D721Med (cell line): ENCODE measurements around the gene AHNAK2.

Experiments
- DNase-seq: peaks from one replicate; pipeline ENCODE4 v3.0.0; 2011; ENCODE audit warnings: low spot score; ENCODE audit not compliant: insufficient read length
- FAIRE-seq: peaks from 2 replicates; lab custom pipeline; 2011; peaks lifted over from hg19 to GRCh38; lab: Jason Lieb, UNC
- TF ChIP-seq, protein P1 (sequence below): IDR thresholded peaks from 2 replicates; pipeline ENCODE4 v1.5.1; 2012; ENCODE audit warnings: mild to moderate bottlenecking, control low read depth; ENCODE audit not compliant: insufficient read depth; ENCODE audit errors: missing control alignments

AHNAK2 gene

DNA sequence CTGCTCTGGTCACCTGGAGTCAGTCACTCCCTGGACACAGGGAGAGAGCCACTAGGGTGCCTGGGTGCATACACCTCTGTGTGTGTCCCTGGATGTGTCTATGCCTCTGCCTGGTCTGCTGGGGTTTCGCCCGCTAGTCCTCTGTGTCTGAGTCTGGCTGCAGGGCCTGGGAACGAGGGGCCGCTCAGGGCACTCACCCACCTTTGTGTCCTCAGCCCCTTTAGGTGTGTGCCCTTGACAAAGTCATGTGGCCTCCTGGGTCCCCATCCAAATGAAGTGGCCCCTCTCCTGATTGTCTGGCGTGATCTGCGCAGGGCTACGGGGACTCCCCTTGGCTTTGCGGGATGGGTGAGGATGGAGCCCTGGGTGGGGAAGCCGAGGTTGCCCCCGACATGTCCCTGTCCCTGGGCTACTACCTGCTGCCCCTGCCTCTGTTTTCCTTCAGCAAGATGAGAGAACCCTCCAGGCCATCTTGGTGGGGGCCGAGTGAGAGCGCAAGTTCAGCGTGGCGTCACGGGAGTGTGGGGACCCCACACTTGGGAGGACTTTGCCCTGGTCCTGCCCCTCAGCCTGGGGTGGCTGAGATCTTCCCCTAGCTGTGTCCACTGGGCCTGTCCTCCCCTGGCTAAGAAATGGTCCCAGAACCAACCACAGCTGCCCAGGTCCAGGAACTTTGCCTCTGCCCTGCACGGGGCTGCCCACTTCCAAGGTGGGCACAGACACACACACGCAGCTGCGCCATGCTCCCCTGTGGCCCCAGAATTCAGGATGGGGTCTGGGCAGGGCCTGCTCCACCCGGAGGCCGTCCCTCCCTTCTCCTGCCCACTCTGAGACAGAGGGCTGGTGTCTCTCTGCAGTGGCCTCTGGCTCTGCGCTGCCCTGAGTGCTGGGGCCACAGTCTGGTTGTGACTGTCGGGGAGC is 2.7 kb upstream of the AHNAK2 start:
- TF ChIP-seq, protein P1, sequence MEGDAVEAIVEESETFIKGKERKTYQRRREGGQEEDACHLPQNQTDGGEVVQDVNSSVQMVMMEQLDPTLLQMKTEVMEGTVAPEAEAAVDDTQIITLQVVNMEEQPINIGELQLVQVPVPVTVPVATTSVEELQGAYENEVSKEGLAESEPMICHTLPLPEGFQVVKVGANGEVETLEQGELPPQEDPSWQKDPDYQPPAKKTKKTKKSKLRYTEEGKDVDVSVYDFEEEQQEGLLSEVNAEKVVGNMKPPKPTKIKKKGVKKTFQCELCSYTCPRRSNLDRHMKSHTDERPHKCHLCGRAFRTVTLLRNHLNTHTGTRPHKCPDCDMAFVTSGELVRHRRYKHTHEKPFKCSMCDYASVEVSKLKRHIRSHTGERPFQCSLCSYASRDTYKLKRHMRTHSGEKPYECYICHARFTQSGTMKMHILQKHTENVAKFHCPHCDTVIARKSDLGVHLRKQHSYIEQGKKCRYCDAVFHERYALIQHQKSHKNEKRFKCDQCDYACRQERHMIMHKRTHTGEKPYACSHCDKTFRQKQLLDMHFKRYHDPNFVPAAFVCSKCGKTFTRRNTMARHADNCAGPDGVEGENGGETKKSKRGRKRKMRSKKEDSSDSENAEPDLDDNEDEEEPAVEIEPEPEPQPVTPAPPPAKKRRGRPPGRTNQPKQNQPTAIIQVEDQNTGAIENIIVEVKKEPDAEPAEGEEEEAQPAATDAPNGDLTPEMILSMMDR, result no peak
- FAIRE-seq (no peak), DNase-seq (no peak)

DNA sequence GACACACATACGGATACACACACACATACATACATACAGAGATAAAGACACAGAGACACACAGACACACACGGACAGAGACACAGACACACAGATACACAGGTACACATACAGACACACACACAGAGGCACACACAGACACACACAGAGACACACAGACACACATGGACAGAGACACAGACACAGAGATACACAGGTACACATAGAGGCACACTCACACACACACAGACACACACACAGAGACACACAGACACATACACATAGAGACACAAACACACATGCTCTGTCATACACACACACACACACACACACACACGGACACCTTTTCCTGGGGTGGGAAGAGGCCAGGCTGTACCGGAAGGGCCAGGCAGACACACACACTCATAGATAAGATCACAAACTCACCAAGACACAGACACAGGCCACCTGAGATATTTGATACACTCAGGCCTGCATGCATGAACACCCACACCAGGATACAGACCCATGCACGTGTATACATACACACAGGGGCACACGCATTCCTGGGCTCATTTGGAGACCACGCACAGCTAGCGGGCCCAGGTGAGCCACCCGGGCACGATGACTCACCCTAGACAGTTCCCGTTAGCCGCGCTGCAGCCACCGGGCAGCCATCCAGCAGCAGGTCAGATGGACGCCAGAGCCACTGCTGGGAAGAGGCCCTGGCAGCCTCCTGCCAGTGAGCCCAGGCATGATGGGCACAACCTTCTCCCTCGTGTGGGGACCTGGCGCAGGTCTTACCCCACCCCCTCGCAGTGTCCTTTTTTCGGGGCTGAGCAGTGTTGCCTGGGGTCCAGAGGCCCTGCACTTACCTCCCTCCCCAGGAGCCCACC is 1.8 kb upstream of the AHNAK2 start:
- FAIRE-seq (no peak), DNase-seq (no peak)
- TF ChIP-seq, protein P1, result no peak

DNA sequence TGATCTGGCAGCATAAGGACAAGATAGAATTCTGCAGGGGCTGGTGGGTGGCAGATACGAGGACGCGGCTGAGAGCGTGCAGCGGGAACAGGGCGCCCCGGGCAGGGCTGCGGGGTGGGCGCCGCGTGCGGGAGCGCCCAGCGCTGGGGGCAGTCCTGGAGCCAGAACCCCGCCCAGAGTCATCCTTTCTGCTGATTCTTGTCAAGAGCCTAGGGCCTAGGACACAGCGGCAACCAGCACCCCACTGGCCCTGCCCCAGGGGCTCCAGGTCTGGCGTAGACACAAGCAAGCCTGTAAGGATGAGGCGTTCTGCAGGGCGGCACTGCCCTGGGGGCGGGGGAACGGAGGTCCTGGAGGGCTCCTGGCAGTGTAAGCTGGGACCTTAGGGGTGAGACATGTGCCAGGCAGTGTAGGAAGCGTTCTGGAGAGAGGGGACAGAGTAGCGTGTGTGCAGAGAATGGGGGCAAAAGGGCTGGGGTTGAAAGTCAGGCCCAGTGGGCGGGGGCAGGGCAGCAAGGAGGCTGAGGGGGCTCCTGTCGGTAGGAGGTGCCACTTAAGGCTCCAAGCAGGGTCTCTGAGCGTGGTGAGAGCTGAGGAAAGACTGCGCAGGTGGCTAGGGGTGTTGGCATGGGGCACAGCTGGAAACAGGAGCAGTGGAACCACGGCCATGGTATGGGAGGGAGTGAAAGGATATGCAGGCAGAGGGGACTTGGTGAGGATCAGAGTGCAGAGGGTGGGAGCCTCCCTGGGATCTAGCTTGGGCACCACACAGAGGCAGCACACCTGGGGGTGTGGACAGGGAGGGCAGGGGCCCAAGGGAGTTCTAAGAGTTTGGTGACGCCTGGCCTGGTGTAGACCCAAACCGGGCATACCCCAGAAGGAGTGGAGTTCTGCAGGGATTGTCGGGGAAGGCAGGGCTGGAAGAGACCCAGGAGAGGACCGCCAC is 845 bp upstream of the AHNAK2 start:
- TF ChIP-seq, protein P1, result no peak
- FAIRE-seq (no peak), DNase-seq (no peak)

DNA sequence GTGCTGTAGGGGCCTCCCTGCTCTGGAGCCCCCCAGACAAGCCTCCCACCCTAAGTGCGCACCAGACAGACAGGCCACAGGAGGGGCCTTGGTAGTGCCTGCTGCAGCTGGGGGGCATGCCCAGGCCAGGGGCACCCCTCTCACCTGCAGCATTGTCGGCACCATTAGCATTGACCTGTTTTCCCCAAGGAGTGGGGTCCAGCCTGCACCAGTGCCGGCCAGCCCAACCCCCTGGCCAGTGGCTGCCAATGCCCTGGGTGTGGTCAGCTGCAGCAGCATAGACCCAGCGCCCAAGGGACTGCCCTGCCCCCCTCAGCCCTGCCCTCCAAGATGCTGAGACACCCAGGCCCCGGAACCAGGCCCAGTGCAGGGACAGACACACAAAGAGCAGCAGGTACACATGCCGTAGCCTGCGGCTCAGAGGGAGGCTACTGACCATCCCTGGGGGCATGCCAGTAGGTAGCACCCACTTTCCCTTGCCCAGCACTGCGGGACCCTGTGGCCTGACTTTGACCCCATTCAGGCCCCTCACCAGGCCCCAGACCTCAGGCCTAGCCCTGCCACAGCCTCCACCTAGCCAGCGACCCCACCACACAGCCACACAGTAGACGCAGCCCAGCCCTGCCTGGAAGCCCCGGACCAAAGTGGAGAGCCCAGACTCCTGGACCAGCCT is 1.0 kb downstream of the AHNAK2 start:
- FAIRE-seq (no peak), DNase-seq (no peak)
- TF ChIP-seq, protein P1, result no peak

DNA sequence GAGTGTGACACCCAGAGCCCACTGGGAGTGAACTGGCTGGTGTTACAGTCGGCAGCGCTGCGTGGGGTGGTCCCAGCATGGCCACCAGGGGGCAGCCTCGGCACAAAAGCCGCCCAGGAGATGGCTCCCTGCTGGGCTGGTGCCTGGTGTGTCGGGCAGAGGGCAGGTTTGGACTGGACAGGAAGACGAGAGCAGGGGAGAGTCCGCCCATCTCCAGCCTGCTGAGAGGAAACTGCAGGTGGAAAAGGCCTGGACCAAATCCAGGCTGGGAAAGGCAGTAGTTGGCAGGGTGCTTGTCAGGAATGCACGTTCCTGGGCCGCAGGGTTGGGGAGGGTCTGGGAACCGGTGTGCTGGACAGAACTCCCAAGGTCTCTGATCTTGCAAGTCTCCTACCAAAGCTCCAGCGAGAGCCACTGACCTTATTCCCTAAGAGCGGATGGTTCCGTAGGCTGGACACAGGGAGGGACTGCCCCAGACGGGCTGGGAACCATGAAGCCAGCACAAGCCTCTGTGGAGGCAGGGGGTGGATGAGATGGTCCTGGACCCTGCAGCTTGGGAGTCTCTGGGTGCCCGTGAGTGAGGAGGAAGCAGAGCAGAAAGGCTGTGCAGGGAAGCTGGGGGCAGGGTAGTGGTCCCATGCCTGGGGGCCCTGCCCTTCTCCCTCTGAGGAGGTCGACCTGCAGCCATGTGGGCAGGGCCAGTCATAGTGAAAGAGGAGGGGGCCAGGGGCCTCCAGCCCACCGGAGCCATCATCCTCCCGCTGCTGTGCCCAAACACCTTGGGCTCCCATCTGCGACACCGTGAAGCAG is 1.8 kb downstream of the AHNAK2 start:
- no peak for FAIRE-seq
- TF ChIP-seq, protein P1, result peak; percentile 90
- DNase-seq, result peak; percentile 65
